Embryonic facial prominence (tissue), 1 donor: Measurements from ENCODE around the gene CTTN.
"Not testable (repeated sequence)": the region's sequence is repeated elsewhere in the genome, so short reads cannot be mapped to it uniquely, and the experiment has no call there.

Experiments used
- DNase-seq: peaks from one replicate; pipeline ENCODE4 v3.0.0-alpha.2; 2016; ENCODE audit errors: extremely low spot score

The CTTN gene

GRCh38 chr11:70454197-70454767 lies 56.0 kb downstream of the CTTN start:
- DNase-seq: no peak

- DNase-seq: not testable (repeated sequence)
Observed at GRCh38 chr11:70454811-70455210, 56.5 kb downstream of the CTTN start.

GRCh38 chr11:70455354-70455753 lies 57.0 kb downstream of the CTTN start:
- DNase-seq: no peak

- DNase-seq: no peak
Observed at GRCh38 chr11:70456921-70457532, 58.7 kb downstream of the CTTN start.

GRCh38 chr11:70458736-70459135 lies 60.4 kb downstream of the CTTN start:
- no peak for DNase-seq

GRCh38 chr11:70460111-70460510 lies 61.8 kb downstream of the CTTN start:
- no peak for DNase-seq

GRCh38 chr11:70460964-70461363 lies 62.6 kb downstream of the CTTN start:
- no peak for DNase-seq

GRCh38 chr11:70462818-70463477 lies 64.6 kb downstream of the CTTN start:
- no peak for DNase-seq

GRCh38 chr11:70463478-70464255 lies 65.3 kb downstream of the CTTN start:
- DNase-seq: no peak

GRCh38 chr11:70464509-70465361 lies 66.4 kb downstream of the CTTN start:
- no peak for DNase-seq

- DNase-seq: no peak
Observed at GRCh38 chr11:70466154-70466553, 67.8 kb downstream of the CTTN start.

GRCh38 chr11:70466596-70466995 lies 68.3 kb downstream of the CTTN start:
- DNase-seq: no peak

GRCh38 chr11:70467201-70468085 lies 69.1 kb downstream of the CTTN start:
- peak; percentile 45 for DNase-seq

- no peak for DNase-seq
Observed at GRCh38 chr11:70468256-70469195, 70.2 kb downstream of the CTTN start.

GRCh38 chr11:70470127-70470526 lies 71.8 kb downstream of the CTTN start:
- no peak for DNase-seq

GRCh38 chr11:70471254-70471653 lies 72.9 kb downstream of the CTTN start:
- DNase-seq: no peak

GRCh38 chr11:70472240-70472639 lies 73.9 kb downstream of the CTTN start:
- DNase-seq: no peak

GRCh38 chr11:70473186-70473872 lies 75.0 kb downstream of the CTTN start:
- no peak for DNase-seq
